Naive thymus-derived CD8-positive, alpha-beta T cell (primary cell): ENCODE data around the gene MED16. TPM values are rescaled to one million over a fixed set of nuclear protein-coding genes. Genes with fewer than 3 reads are reported as not detected.

Experiments used
- ATAC-seq, 2 donors: fragments of 150-1000 bp; cut with Tn5 transposase in 1 of 2; sonication (Bioruptor Pico), chemical (Tn5 transposase) in 1 of 2; 1 replicate in 1 of 2; 2 replicates in 1 of 2; pipeline ENCODE4 v1.10.0; 2021; ENCODE audit warnings: mild to moderate bottlenecking in 2 of 2, moderate library complexity in 2 of 2
- POLR2A ChIA-PET: fragments of 350-600 bp; sonication (Branson Sonifier 250); formaldehyde crosslinking; loops from one replicate; lab custom pipeline; 2021; ENCODE audit warnings: antibody characterized with exemption; lab: Charles Lee
- DNase-seq, 10 donors: peaks; one replicate each; pipeline versions ENCODE4 v3.0.0 to v3.0.0-alpha.2; 2020 to 2022
- H3K27ac Mint-ChIP-seq, 10 donors: one replicate each; pipeline ENCODE4 v1.8.0; 2020 to 2022; ENCODE audit warnings: mild to moderate bottlenecking in 10 of 10, mixed read lengths in 10 of 10, moderate library complexity in 4 of 10, inconsistent platforms in 1 of 10
- H3K27me3 Mint-ChIP-seq, 5 donors: one replicate each; pipeline ENCODE4 v1.8.0; 2021 to 2022; ENCODE audit warnings: mixed read lengths in 5 of 5
- H3K36me3 Mint-ChIP-seq, 3 donors: one replicate each; pipeline ENCODE4 v1.8.0; 2020 to 2022; ENCODE audit warnings: mixed read lengths in 3 of 3, mild to moderate bottlenecking in 2 of 3, inconsistent platforms in 1 of 3
- H3K4me1 Mint-ChIP-seq, 4 donors: one replicate each; pipeline ENCODE4 v1.8.0; 2021 to 2022; ENCODE audit warnings: mixed read lengths in 4 of 4
- H3K4me3 Mint-ChIP-seq, 10 donors: one replicate each; pipeline ENCODE4 v1.8.0; 2020 to 2022; ENCODE audit warnings: mild to moderate bottlenecking in 10 of 10, mixed read lengths in 10 of 10, moderate library complexity in 6 of 10, inconsistent platforms in 1 of 10
- H3K9me3 Mint-ChIP-seq, 9 donors: one replicate each; pipeline ENCODE4 v1.8.0; 2020 to 2022; ENCODE audit warnings: mixed read lengths in 9 of 9, mild to moderate bottlenecking in 3 of 9, inconsistent platforms in 1 of 9, moderate library complexity in 1 of 9
- polyA plus RNA-seq, 3 donors: library from polyadenylated mRNA; unstranded; fragments of 300-500 nt; fragmentation: Illumina TruSeq; gene quantifications; one replicate each; pipeline ENCODE4 v1.2.3, GENCODE V29; 2021
- total RNA-seq, 8 experiments: library from RNA in 2 of 8; stranded (reverse) in 2 of 8; gene quantifications; one replicate each; pipeline ENCODE4 v1.2.3 and lab custom pipeline; 2021 to 2026

Gene MED16
- total and polyA plus RNA-seq, 5 experiments from 2014 or later, result 54.3 to 117 (median 68.8) TPM

GRCh38 chr19:902093-902370 is 9.0 kb upstream of the MED16 start:
- Mint-ChIP-seq H3K36me3 (peaks cover 0 to 34% (median under 1%) of the 10 kb centered on the region in 3 donors), H3K4me3 (no peak overlapping the region), H3K27ac (peak overlapping the region in 5 of 10 donors; percentile 11 to 65 (median 38)), H3K9me3 (no peaks in the 10 kb centered on the region), H3K27me3 (peaks cover 0 to 3% (median 0%) of the 10 kb centered on the region in 5 donors), H3K4me1 (peaks cover 5 to 62% (median 29%) of the 10 kb centered on the region in 4 donors)
- POLR2A ChIA-PET, result interaction anchor here (0.6 to 11.8 kb wide), 7 partner anchors 8 to 52 kb away, joined by 3 to 376 read pairs (median 10); partner anchors contain the start of genes KISS1R, MED16, R3HDM4 and RNU6-9
- ATAC-seq (no peak), DNase-seq (no peak)

- Mint-ChIP-seq H3K9me3 (no peaks in the 10 kb centered on the region), H3K27me3 (peaks cover 0 to 3% (median 0%) of the 10 kb centered on the region in 5 donors), H3K27ac (peak overlapping the region in 8 of 10 donors; percentile 2 to 77 (median 38)), H3K4me3 (no peak overlapping the region), H3K36me3 (peaks cover 0 to 40% (median 4%) of the 10 kb centered on the region in 3 donors), H3K4me1 (peaks cover 5 to 56% (median 24%) of the 10 kb centered on the region in 4 donors)
- ATAC-seq (no peak), DNase-seq (no peak)
- POLR2A ChIA-PET, result interaction anchor here (0.6 to 14.3 kb wide), 8 partner anchors 5 to 52 kb away, joined by 3 to 376 read pairs (median 14); partner anchors contain the start of genes KISS1R, MED16, R3HDM4 and RNU6-9
Observed at GRCh38 chr19:901216-902092, 8.5 kb upstream of the MED16 start.

- Mint-ChIP-seq H3K4me1 (peaks cover 5 to 46% (median 15%) of the 10 kb centered on the region in 4 donors), H3K27me3 (peaks cover 0 to 3% (median 0%) of the 10 kb centered on the region in 5 donors)
- DNase-seq, result peak in 2 of 10 donors; percentile 39 to 74
Observed at GRCh38 chr19:900302-901111, 7.5 kb upstream of the MED16 start.

GRCh38 chr19:900043-900301 is 7.0 kb upstream of the MED16 start:
- H3K27ac Mint-ChIP-seq, result peak overlapping the region in 2 of 10 donors; percentile 64 to 83
- H3K4me1 Mint-ChIP-seq, result peaks cover 5 to 43% (median 14%) of the 10 kb centered on the region in 4 donors
- POLR2A ChIA-PET, result interaction anchor here (11.8 to 14.3 kb wide), 2 partner anchors 6 to 17 kb away, joined by 155 to 376 read pairs; partner anchors contain the start of genes KISS1R and R3HDM4
- H3K27me3 Mint-ChIP-seq, result peaks cover 0 to 3% (median 0%) of the 10 kb centered on the region in 5 donors
- H3K4me3 Mint-ChIP-seq, result no peak overlapping the region
- ATAC-seq (peak in 1 of 2 donors; percentile 8), DNase-seq (no peak)
- no peaks in the 10 kb centered on the region for H3K9me3 Mint-ChIP-seq
- H3K36me3 Mint-ChIP-seq, result peaks cover 0 to 43% (median 4%) of the 10 kb centered on the region in 3 donors

More at GRCh38 chr19:900302-901111, 7.5 kb upstream of the MED16 start:
- POLR2A ChIA-PET, result interaction anchor here (2.8 to 14.3 kb wide), 5 partner anchors 5 to 37 kb away, joined by 10 to 376 read pairs (median 155); partner anchors contain the start of genes KISS1R, MED16, R3HDM4 and RNU6-9
- ATAC-seq, result peak; percentile 33 to 62
- Mint-ChIP-seq H3K4me3 (no peak overlapping the region), H3K9me3 (no peaks in the 10 kb centered on the region), H3K27ac (peak overlapping the region in 5 of 10 donors; percentile 38 to 83 (median 51)), H3K36me3 (peaks cover 0 to 43% (median 4%) of the 10 kb centered on the region in 3 donors)

GRCh38 chr19:899336-900042 is 6.5 kb upstream of the MED16 start:
- ATAC-seq (no peak), DNase-seq (no peak)
- H3K27me3 Mint-ChIP-seq, result peaks cover 0 to 3% (median 0%) of the 10 kb centered on the region in 5 donors
- H3K27ac Mint-ChIP-seq, result peak overlapping the region in 3 of 10 donors; percentile 48 to 89 (median 64)
- peaks cover 5 to 40% (median 13%) of the 10 kb centered on the region in 4 donors for H3K4me1 Mint-ChIP-seq
- no peak overlapping the region for H3K4me3 Mint-ChIP-seq
- no peaks in the 10 kb centered on the region for H3K9me3 Mint-ChIP-seq
- peaks cover 0 to 43% (median 4%) of the 10 kb centered on the region in 3 donors for H3K36me3 Mint-ChIP-seq
- POLR2A ChIA-PET, result interaction anchor here (1.1 to 14.3 kb wide), 4 partner anchors 7 to 34 kb away, joined by 3 to 376 read pairs (median 79); partner anchors contain the start of genes KISS1R and R3HDM4

- Mint-ChIP-seq H3K27me3 (peaks cover 0 to 3% (median 0%) of the 10 kb centered on the region in 5 donors), H3K4me3 (peak overlapping the region in 6 of 10 donors; percentile 7 to 54 (median 44)), H3K4me1 (peaks cover 2 to 42% (median 11%) of the 10 kb centered on the region in 4 donors), H3K36me3 (peaks cover 0 to 38% (median 4%) of the 10 kb centered on the region in 3 donors), H3K27ac (peak overlapping the region in 9 of 10 donors; percentile 38 to 92 (median 83)), H3K9me3 (no peaks in the 10 kb centered on the region)
- peak; percentile 63 to 66 for ATAC-seq
- POLR2A ChIA-PET, result interaction anchor here (0.7 to 14.3 kb wide), 6 partner anchors 7 to 85 kb away, joined by 3 to 376 read pairs (median 3); no protein-coding TSS in a partner anchor
- DNase-seq, result peak in 8 of 10 donors; percentile 47 to 84 (median 63)
Observed at GRCh38 chr19:898663-899062, 5.7 kb upstream of the MED16 start.

- Mint-ChIP-seq H3K4me3 (peak overlapping the region in 1 of 10 donors; percentile 30), H3K4me1 (peaks cover 6 to 45% (median 17%) of the 10 kb centered on the region in 4 donors), H3K27ac (peak overlapping the region in 8 of 10 donors; percentile 9 to 69 (median 36)), H3K27me3 (peaks cover 0 to 6% (median 0%) of the 10 kb centered on the region in 5 donors), H3K36me3 (peaks cover 0 to 34% (median 6%) of the 10 kb centered on the region in 3 donors), H3K9me3 (no peaks in the 10 kb centered on the region)
- POLR2A ChIA-PET, result interaction anchor here (0.6 to 14.3 kb wide), 6 partner anchors 8 to 32 kb away, joined by 4 to 376 read pairs (median 8); no protein-coding TSS in a partner anchor
- DNase-seq (no peak), ATAC-seq (no peak)
Observed at GRCh38 chr19:897442-898039, 4.6 kb upstream of the MED16 start.

GRCh38 chr19:896999-897398 is 4.0 kb upstream of the MED16 start:
- H3K36me3 Mint-ChIP-seq, result peaks cover 0 to 32% (median 6%) of the 10 kb centered on the region in 3 donors
- no peaks in the 10 kb centered on the region for H3K9me3 Mint-ChIP-seq
- POLR2A ChIA-PET, result interaction anchor here (0.6 to 14.3 kb wide), 8 partner anchors 9 to 33 kb away, joined by 3 to 376 read pairs (median 6); no protein-coding TSS in a partner anchor
- ATAC-seq (no peak), DNase-seq (no peak)
- peaks cover 6 to 45% (median 19%) of the 10 kb centered on the region in 4 donors for H3K4me1 Mint-ChIP-seq
- no peak overlapping the region for H3K4me3 Mint-ChIP-seq
- peak overlapping the region in 7 of 10 donors; percentile 8 to 57 (median 51) for H3K27ac Mint-ChIP-seq
- H3K27me3 Mint-ChIP-seq, result peaks cover 0 to 6% (median 0%) of the 10 kb centered on the region in 5 donors

GRCh38 chr19:896434-896833 is 3.4 kb upstream of the MED16 start:
- peak overlapping the region in 5 of 10 donors; percentile 21 to 57 (median 51) for H3K27ac Mint-ChIP-seq
- no peak for ATAC-seq
- H3K4me3 Mint-ChIP-seq, result no peak overlapping the region
- DNase-seq, result no peak
- POLR2A ChIA-PET, result interaction anchor here (0.8 to 14.3 kb wide), 6 partner anchors 9 to 33 kb away, joined by 3 to 376 read pairs (median 6); no protein-coding TSS in a partner anchor
- peaks cover 6 to 46% (median 20%) of the 10 kb centered on the region in 4 donors for H3K4me1 Mint-ChIP-seq
- peaks cover 0 to 6% (median 0%) of the 10 kb centered on the region in 5 donors for H3K27me3 Mint-ChIP-seq
- H3K36me3 Mint-ChIP-seq, result peaks cover 0 to 30% (median 6%) of the 10 kb centered on the region in 3 donors
- H3K9me3 Mint-ChIP-seq, result no peaks in the 10 kb centered on the region

- Mint-ChIP-seq H3K27ac (peak overlapping the region; percentile 59 to 99 (median 80)), H3K36me3 (peaks cover 0 to 25% (median 6%) of the 10 kb centered on the region in 3 donors), H3K27me3 (peaks cover 0 to 3% (median 0%) of the 10 kb centered on the region in 5 donors), H3K4me3 (peak overlapping the region; percentile 73 to 91 (median 80)), H3K9me3 (no peaks in the 10 kb centered on the region), H3K4me1 (peaks cover 6 to 41% (median 32%) of the 10 kb centered on the region in 4 donors)
- POLR2A ChIA-PET, result interaction anchor here (0.6 to 14.3 kb wide), 20 partner anchors 10 to 377 kb away, joined by 3 to 376 read pairs (median 7); partner anchors contain the start of genes ARHGAP45, CIRBP, KISS1R and R3HDM4
- DNase-seq, result peak in 1 of 10 donors; percentile 53
- peak in 1 of 2 donors; percentile 22 for ATAC-seq
Observed at GRCh38 chr19:892243-892893, 619 bp downstream of the MED16 start.
